GM23338 (cell line): ENCODE data around the gene CUBN.

Experiments
- CREB1 ChIP-seq: fragments of 250-450 bp; sonication (Bioruptor Pico); IDR thresholded peaks from 2 replicates; pipeline ENCODE4 v1.5.0; 2020; ENCODE audit warnings: low read depth, mild to moderate bottlenecking, moderate library complexity
- EZH2 ChIP-seq: fragments of 200-600 bp; sonication (generic); IDR thresholded peaks from one replicate; pipeline ENCODE4 v1.8.0; 2017; ENCODE audit warnings: antibody characterized with exemption, mild to moderate bottlenecking, low read depth; ENCODE audit not compliant: unreplicated experiment
- POLR2AphosphoS5 ChIP-seq: IDR thresholded peaks from 2 replicates; pipeline ENCODE4 v1.6.1; 2016; ENCODE audit warnings: antibody characterized with exemption, low read depth
- TF ChIP-seq, protein P1 (sequence below), 2 experiments: fragments of 200-600 bp in 1 of 2; sonication (generic) in 1 of 2; conservative IDR thresholded peaks; 2 replicates each; pipeline versions ENCODE4 v1.5.1 to v1.6.1; 2016 to 2017; ENCODE audit warnings: antibody characterized with exemption in 2 of 2, low read depth in 2 of 2, mild to moderate bottlenecking in 2 of 2, moderate library complexity in 1 of 2

DNA sequence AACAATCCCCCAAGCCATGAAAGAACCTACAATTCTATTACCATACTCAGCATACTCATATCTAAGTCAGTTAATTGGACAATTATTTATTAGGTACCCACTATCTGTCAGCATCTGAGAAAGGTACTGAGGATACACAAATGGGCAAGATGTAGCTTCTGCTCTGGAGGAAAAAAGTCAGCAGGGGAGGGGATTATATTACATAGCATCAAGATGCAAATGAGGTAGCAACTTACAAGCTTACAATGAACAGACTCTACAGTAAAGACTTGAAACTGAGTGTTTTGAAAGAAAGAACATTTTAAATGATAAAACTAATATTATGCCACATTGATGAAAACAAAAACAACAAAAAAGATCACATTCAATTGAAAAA lies 10.8 kb upstream of the CUBN start:
- TF ChIP-seq, protein P1, sequence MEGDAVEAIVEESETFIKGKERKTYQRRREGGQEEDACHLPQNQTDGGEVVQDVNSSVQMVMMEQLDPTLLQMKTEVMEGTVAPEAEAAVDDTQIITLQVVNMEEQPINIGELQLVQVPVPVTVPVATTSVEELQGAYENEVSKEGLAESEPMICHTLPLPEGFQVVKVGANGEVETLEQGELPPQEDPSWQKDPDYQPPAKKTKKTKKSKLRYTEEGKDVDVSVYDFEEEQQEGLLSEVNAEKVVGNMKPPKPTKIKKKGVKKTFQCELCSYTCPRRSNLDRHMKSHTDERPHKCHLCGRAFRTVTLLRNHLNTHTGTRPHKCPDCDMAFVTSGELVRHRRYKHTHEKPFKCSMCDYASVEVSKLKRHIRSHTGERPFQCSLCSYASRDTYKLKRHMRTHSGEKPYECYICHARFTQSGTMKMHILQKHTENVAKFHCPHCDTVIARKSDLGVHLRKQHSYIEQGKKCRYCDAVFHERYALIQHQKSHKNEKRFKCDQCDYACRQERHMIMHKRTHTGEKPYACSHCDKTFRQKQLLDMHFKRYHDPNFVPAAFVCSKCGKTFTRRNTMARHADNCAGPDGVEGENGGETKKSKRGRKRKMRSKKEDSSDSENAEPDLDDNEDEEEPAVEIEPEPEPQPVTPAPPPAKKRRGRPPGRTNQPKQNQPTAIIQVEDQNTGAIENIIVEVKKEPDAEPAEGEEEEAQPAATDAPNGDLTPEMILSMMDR (conservative IDR thresholded peaks at IDR 0.05; ENCODE audit: low read depth in 2 of 2) = no peak
- TF ChIP-seq EZH2 (no peak), POLR2AphosphoS5 (no peak), CREB1 (no peak)
